ENCODE data around the gene KCTD15.

Gene KCTD15

GRCh38 chr19:33797802-33798671 is 1.4 kb downstream of the KCTD15 start:
- DNase-seq (ENCODE audit: low read depth), result no peak

DNA sequence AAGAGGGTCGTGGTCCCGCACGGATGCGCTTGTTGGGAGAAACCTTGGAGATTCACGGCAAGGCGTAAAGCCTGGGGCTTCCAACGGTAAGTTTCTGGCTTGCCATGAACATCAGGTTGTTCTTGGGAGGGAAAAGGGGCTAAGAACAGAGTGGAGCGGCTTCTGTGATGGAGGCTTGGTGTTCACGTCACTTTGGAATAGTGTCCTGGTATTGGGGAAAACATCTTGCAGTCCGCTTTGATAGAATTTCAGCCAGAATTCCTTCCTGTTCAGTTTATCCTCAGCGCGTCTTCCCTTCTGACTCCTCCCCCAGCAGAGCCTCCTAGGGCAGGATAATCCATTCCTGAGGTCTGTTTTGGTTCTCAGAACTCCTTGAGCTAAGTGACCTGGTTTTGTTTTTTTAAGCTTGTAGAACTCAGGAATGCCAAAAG is 2.0 kb downstream of the KCTD15 start:
- no peak for DNase-seq (ENCODE audit: low read depth)

DNA sequence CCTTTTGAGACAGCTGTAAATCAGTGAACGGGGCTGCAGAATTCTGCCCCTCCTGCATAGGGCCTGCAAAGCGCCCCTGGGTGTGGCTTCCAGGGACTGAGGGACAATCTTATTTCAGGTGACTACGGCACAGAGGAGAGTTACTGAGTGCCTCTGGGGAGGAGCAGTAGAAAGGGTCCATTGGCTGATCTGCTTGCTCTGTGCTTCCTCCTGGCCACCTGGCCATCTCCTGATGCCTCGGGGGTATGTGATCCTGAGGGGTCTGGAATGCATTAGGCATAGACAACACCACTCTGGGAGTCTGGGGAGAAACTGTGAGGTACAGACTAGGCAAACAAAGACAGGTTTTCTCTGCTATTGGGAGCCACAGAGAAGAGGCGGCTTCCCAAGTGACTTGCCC is 2.8 kb downstream of the KCTD15 start:
- DNase-seq (ENCODE audit: low read depth), result no peak

DNA sequence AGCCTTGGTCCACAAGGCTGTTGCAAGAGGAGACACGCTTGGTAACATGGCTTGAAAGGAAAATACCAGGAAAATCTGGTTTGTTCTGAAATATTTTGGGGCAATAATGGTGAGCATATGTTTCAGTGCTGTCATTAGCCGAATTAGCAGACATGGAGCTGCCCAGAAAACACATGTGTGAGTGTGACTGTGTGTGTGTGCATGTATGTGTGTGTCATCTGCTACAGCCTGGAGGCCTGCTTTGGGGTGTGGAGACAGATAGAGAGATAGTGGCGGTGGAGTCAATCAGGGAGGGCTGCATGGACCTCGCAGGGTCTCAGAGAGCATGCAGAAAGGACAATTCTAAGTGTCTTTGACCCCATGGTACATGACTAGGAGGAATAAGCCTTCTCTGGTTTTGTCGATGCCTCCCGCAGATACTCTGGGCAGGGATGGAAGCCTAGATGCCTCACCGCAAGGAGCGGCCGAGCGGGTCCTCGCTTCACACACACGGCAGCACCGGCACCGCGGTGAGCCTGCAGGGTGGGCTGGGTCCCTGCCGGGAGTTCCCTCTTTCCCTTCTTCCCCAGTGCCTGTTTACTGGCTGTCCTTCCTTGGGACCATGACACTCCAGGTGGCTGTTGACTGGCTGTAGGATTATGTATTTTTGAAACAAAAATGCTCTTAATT is 3.5 kb downstream of the KCTD15 start:
- no peak for DNase-seq (ENCODE audit: low read depth)

GRCh38 chr19:33801411-33801810 is 4.7 kb downstream of the KCTD15 start:
- DNase-seq (ENCODE audit: low read depth), result no peak

DNA sequence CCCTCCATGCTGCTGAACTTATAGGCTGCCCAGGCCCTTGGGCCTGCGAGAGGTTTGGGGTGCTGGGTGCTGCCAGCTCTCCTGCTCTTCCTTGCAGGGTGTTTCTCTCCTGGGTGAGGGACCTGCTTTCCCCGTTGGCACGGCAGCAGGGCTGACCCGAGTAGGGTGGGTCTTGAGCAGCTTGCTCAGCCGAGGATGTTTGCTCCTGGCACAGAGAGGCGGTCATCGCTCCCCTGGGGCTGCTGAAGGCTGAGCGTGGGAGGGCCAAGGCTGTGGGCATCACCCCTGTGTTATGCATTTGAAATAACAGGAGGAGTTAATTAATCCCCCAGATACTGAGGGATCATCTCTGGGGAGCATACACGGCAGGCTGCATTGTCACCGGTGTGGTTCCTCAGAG is 5.3 kb downstream of the KCTD15 start:
- DNase-seq (ENCODE audit: low read depth), result no peak

- no peak for DNase-seq (ENCODE audit: low read depth)
These were observed 6.1 kb downstream of the KCTD15 start for GRCh38 chr19:33802801-33803200.

- DNase-seq (ENCODE audit: low read depth), result no peak
These were observed 6.7 kb downstream of the KCTD15 start for GRCh38 chr19:33803383-33803782.

- DNase-seq (ENCODE audit: low read depth), result no peak
These were observed 7.5 kb downstream of the KCTD15 start for GRCh38 chr19:33804021-33804799.

DNA sequence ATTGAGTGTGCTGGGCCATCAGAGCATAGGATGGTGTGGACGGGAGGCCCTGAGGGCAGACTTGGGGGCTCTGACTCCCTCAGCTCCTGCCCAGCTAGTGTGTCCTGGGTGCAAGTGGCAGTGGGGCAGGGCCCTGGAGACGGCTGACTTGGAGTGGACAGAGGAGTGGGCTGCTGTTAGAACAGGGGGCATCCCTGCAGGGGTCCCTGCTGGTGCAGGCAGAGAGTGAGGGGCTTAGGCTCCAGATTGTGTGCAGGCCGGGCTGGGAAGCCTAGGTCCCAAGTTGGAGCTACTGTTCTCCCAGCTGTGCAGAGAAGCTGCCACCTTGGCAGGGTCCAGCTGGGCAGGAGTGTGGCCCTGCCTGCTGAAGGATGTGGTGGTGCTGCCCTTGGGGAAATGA is 8.6 kb downstream of the KCTD15 start:
- DNase-seq (ENCODE audit: low read depth), result no peak

DNA sequence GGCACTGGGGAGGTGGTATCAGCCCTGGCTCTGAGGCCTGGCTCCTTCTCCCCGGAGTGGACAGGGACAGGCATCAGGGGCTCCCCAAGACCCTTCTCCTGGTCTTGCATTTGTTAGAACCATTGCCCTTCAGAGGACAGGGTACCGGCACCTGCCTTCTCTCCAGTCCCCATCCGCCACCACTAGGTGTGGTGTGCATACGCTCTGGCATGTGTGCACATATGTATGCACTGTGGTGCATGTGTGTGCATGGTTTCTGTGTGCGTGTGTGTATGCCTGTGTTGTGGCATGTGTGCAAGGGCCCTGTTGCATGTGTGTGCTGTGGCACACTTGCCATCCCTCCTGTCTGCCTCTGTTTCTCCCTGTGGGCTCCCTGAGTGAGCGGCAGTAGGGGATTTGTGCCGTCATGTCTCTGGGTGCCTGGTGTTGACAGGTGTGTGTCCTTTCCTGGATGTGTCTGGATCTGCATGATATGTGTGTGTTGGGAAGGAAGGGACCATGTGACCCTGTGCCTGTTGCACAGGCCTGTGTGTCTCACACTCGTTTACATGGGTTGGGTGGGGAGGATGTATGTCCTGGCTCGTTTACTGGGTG is 9.3 kb downstream of the KCTD15 start:
- no peak for DNase-seq (ENCODE audit: low read depth)

GRCh38 chr19:33806434-33806881 is 9.8 kb downstream of the KCTD15 start:
- no peak for DNase-seq (ENCODE audit: low read depth)

- DNase-seq (ENCODE audit: low read depth), result no peak
These were observed 11.7 kb downstream of the KCTD15 start for GRCh38 chr19:33808399-33808798.

DNA sequence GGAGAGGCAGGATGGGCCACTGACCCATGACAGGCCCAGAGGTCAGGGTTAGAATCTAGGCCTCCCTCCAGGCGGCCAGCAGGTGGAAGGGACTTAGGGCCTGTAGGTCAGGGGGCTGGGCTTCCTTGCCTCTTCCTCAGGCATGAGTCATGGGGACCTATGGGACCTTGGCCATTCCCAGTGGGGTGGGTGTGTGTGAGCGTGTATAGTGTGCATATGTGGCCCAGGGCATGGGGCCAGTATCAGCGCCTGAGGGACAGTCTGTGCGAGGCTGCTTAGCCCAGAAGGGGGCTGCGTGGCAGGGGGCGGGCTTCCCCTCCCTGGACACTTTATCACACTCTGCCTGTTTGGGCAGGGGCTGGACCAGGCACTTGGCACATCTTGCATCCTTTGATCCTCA is 13.3 kb downstream of the KCTD15 start:
- DNase-seq (ENCODE audit: low read depth), result no peak

GRCh38 chr19:33810821-33811220 is 14.2 kb downstream of the KCTD15 start:
- DNase-seq (ENCODE audit: low read depth), result no peak

DNA sequence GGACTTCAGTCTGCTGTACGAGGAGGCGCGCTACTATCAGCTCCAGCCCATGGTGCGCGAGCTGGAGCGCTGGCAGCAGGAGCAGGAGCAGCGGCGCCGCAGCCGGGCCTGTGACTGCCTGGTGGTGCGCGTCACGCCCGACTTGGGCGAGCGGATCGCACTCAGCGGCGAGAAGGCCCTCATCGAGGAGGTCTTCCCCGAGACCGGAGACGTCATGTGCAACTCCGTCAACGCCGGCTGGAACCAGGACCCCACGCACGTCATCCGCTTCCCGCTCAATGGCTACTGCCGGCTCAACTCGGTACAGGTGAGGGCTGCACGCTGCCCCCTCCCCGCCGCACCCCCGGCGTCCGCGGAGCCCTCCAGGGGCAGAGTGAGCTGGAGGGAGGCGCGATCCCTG is 14.6 kb downstream of the KCTD15 start:
- DNase-seq (ENCODE audit: low read depth), result no peak

GRCh38 chr19:33811736-33812387 is 15.2 kb downstream of the KCTD15 start:
- DNase-seq (ENCODE audit: low read depth), result no peak

GRCh38 chr19:33812388-33813330 is 16.0 kb downstream of the KCTD15 start:
- DNase-seq (ENCODE audit: low read depth), result no peak

DNA sequence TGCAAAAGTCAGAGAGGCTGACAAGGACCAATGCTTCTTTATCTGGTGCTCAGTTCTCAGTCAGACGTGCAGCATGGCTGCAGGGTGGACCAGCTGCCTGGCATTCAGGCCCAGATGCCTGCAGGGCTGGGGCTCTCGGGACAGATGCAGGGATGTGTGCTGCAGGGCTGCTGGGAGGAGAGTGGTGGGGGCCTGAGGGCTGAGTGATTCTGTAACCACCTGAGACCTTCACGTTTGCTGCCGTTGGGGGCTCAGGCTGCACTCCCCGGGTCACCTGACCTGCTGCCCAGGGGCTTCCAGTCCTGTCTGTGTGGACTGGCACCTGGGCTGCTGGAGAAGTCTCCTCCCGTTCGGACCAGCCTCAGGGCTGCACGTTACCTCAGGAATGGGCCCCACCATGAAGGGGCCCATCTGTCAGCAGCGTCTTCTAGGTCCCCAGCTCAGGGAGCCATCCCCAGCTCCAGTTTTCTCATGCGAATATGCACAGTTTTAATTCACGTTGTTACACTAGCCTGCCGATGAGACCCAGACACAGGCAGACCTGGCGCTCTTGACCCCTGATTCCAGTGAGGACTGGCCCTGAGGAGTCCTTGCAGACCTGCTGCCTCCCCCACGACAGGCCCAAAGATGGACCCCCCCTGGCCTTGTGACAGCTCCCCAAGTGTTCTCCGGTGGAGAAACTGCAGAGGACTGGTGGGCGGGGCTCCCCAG is 16.9 kb downstream of the KCTD15 start:
- DNase-seq (ENCODE audit: low read depth), result no peak
